SK-N-SH (cell line): ENCODE measurements around the gene THBS1. TPM values are rescaled to one million over a fixed set of nuclear protein-coding genes. Genes with fewer than 3 reads are reported as not detected.

Source experiments
- CTCF ChIA-PET: fragments of 300-600, 350-600 bp; formaldehyde crosslinking; extraction: SDS; loops from one replicate; lab custom pipeline; 2021; lab: Yijun Ruan, JAX
- POLR2A ChIA-PET: fragments of 350-600 bp; sonication (Branson Sonifier 250); formaldehyde crosslinking; extraction: SDS; loops from one replicate; lab custom pipeline; 2020; ENCODE audit warnings: antibody characterized with exemption, inconsistent platforms; lab: Yijun Ruan, JAX
- DNase-seq: peaks from one replicate; pipeline ENCODE4 v3.0.0; 2012
- H2AFZ ChIP-seq: fragments of 200-600 bp; sonication (generic); 2 replicates; pipeline ENCODE4 v1.8.1; 2016; ENCODE audit warnings: antibody characterized with exemption, mild to moderate bottlenecking, low read depth
- H3F3A ChIP-seq: fragments of 200-600 bp; sonication (generic); replicated peaks from 2 replicates; pipeline ENCODE3; 2016; ENCODE audit warnings: antibody characterized with exemption, mild to moderate bottlenecking; ENCODE audit not compliant: insufficient read depth
- H3K27ac ChIP-seq, 2 experiments: fragments of 200-500 bp in 1 of 2; fragments of 200-600 bp in 1 of 2; sonication (Bioruptor generic) in 1 of 2; sonication (generic), shearing (Covaris generic) in 1 of 2; 2 replicates each; pipeline versions ENCODE4 v1.5.1 to v1.6.1; 2014 to 2016; ENCODE audit warnings: low read depth in 2 of 2, inconsistent platforms in 1 of 2, low read length in 1 of 2, mild to moderate bottlenecking in 1 of 2, mixed read lengths in 1 of 2
- H3K27me3 ChIP-seq: fragments of 200-600 bp; sonication (generic), shearing (Covaris generic); 2 replicates; pipeline ENCODE4 v1.6.1; 2016; ENCODE audit warnings: mixed run types; ENCODE audit not compliant: insufficient read depth
- H3K36me3 ChIP-seq, 2 experiments: fragments of 200-500 bp in 1 of 2; fragments of 200-600 bp in 1 of 2; sonication (Bioruptor generic) in 1 of 2; sonication (generic) in 1 of 2; replicated peaks in 1 of 2; 2 replicates each; pipeline versions ENCODE3 to v1.5.1; 2014 to 2016; ENCODE audit warnings: low read length in 1 of 2, mild to moderate bottlenecking in 1 of 2; ENCODE audit not compliant: insufficient read depth in 2 of 2, control insufficient read depth in 1 of 2
- H3K4me1 ChIP-seq, 2 experiments: fragments of 200-500 bp in 1 of 2; fragments of 200-600 bp in 1 of 2; sonication (Bioruptor generic) in 1 of 2; sonication (generic), shearing (Covaris generic) in 1 of 2; 2 replicates each; pipeline versions ENCODE4 v1.5.1 to v1.6.1; 2014 to 2016; ENCODE audit warnings: low read depth in 1 of 2, low read length in 1 of 2, mixed run types in 1 of 2; ENCODE audit not compliant: insufficient read depth in 2 of 2, control insufficient read depth in 1 of 2
- H3K4me2 ChIP-seq: fragments of 200-600 bp; sonication (generic), shearing (Covaris generic); 2 replicates; pipeline ENCODE4 v1.6.1; 2017; ENCODE audit warnings: mixed run types
- H3K4me3 ChIP-seq, 2 experiments: fragments of 200-500 bp in 1 of 2; fragments of 200-600 bp in 1 of 2; sonication (Bioruptor generic) in 1 of 2; sonication (generic), shearing (Covaris generic) in 1 of 2; 2 replicates each; pipeline versions ENCODE4 v1.5.1 to v1.8.1; 2014 to 2016; ENCODE audit warnings: low read depth in 2 of 2, inconsistent platforms in 1 of 2, low read length in 1 of 2, mild to moderate bottlenecking in 1 of 2, mixed read lengths in 1 of 2, moderate library complexity in 1 of 2
- H3K79me2 ChIP-seq: fragments of 200-600 bp; sonication (generic); 2 replicates; pipeline ENCODE4 v1.8.1; 2017; ENCODE audit warnings: mild to moderate bottlenecking; ENCODE audit not compliant: insufficient read depth
- H3K9ac ChIP-seq: fragments of 200-600 bp; sonication (generic); 2 replicates; pipeline ENCODE4 v1.6.1; 2017; ENCODE audit warnings: mixed run types
- H3K9me2 ChIP-seq: fragments of 200-600 bp; sonication (generic); 2 replicates; pipeline ENCODE4 v1.6.1; 2017; ENCODE audit warnings: mixed run types
- H3K9me3 ChIP-seq: fragments of 200-600 bp; sonication (generic); 2 replicates; pipeline ENCODE4 v1.6.1; 2017; ENCODE audit warnings: mixed run types, mild to moderate bottlenecking, moderate library complexity
- H4K20me1 ChIP-seq: fragments of 200-600 bp; sonication (generic); 2 replicates; pipeline ENCODE4 v1.6.1; 2017; ENCODE audit warnings: mild to moderate bottlenecking, mixed run types; ENCODE audit not compliant: insufficient read depth
- CHD2 ChIP-seq: fragments of 150-350 bp; IDR thresholded peaks from 2 replicates; pipeline ENCODE4 v1.6.1; 2018; ENCODE audit warnings: low read length; ENCODE audit not compliant: partially characterized antibody
- EP300 ChIP-seq, 2 experiments: IDR thresholded peaks; 2 replicates each; pipeline versions ENCODE4 v1.4.0 to v1.6.1; 2012; ENCODE audit warnings: borderline replicate concordance in 1 of 2, low read depth in 1 of 2, low read length in 1 of 2
- FOXJ3 ChIP-seq: sonication (generic); formaldehyde crosslinking; IDR thresholded peaks from 2 replicates; pipeline ENCODE4 v1.5.1; 2020; ENCODE audit warnings: mild to moderate bottlenecking, missing genetic modification reagents
- GATA2 ChIP-seq: sonication (generic); formaldehyde crosslinking; IDR thresholded peaks from 2 replicates; pipeline ENCODE4 v1.5.0; 2020; ENCODE audit warnings: mild to moderate bottlenecking, missing genetic modification reagents
- IRF3 ChIP-seq: fragments of 150-350 bp; IDR thresholded peaks from 2 replicates; pipeline ENCODE4 v1.6.1; 2016; ENCODE audit warnings: mild to moderate bottlenecking, low read depth, low read length
- JUND ChIP-seq: IDR thresholded peaks from 2 replicates; pipeline ENCODE4 v1.4.0; 2012
- MXI1 ChIP-seq: IDR thresholded peaks from 2 replicates; pipeline ENCODE4 v1.6.1; 2012; ENCODE audit warnings: mild to moderate bottlenecking, low read depth, low read length, improper control_type of control experiment
- NFIC ChIP-seq: IDR thresholded peaks from 2 replicates; pipeline ENCODE4 v1.4.0; 2012; ENCODE audit warnings: borderline replicate concordance
- RAD21 ChIP-seq: IDR thresholded peaks from 2 replicates; pipeline ENCODE4 v1.6.1; 2012; ENCODE audit warnings: mild to moderate bottlenecking, low read length
- RCOR1 ChIP-seq: fragments of 150-350 bp; IDR thresholded peaks from 2 replicates; pipeline ENCODE4 v1.6.1; 2017; ENCODE audit warnings: antibody characterized with exemption, low read length
- REST ChIP-seq: IDR thresholded peaks from 2 replicates; pipeline ENCODE4 v1.6.1; 2012; ENCODE audit warnings: mild to moderate bottlenecking, low read depth, low read length, moderate library complexity
- TAF1 ChIP-seq: IDR thresholded peaks from 2 replicates; pipeline ENCODE4 v1.6.1; 2012; ENCODE audit warnings: low read depth, mild to moderate bottlenecking, low read length, moderate library complexity, borderline replicate concordance
- TCF12 ChIP-seq: IDR thresholded peaks from 2 replicates; pipeline ENCODE4 v1.4.0; 2012
- ZBTB33 ChIP-seq: IDR thresholded peaks from 2 replicates; pipeline ENCODE4 v1.4.0; 2012; ENCODE audit warnings: low read depth, borderline replicate concordance
- WGBS: methylation state at CpG from one replicate; pipeline ENCODE4 v1.1.6; 2017; ENCODE audit warnings: low lambda C conversion rate; 5-methylcytosine and 5-hydroxymethylcytosine counted together
- polyA plus RNA-seq, 3 experiments: library from polyadenylated mRNA; depleted of rRNA; stranded (reverse); fragments of >200 nt; gene quantifications; 2 replicates each; pipeline ENCODE4 v1.2.3, GENCODE V29; 2012

THBS1 gene
- polyA plus RNA-seq, 1 of the 3 experiments (the other 2 are of a cell fraction) = 117 TPM

- POLR2A ChIA-PET = no interaction called here
- TF ChIP-seq RCOR1 = no peak
- TF ChIP-seq CHD2 = no peak
- no peak for TF ChIP-seq MXI1
- no peak for TF ChIP-seq TCF12
- TF ChIP-seq GATA2 (CRISPR knock-in tag) = no peak
- TF ChIP-seq RAD21 = no peak
- TF ChIP-seq TAF1 = no peak
- no peak for TF ChIP-seq FOXJ3 (CRISPR knock-in tag)
- TF ChIP-seq NFIC = no peak
- TF ChIP-seq EP300 (IDR thresholded peaks at IDR 0.05; ENCODE audit: borderline replicate concordance in 1 of 2, low read depth in 1 of 2, low read length in 1 of 2) = no peak
- TF ChIP-seq REST = no peak
- no peak for TF ChIP-seq IRF3
- no peak for TF ChIP-seq JUND
- TF ChIP-seq ZBTB33 = no peak
These were observed 31.0 kb upstream of the THBS1 start for GRCh38 chr15:39549912-39550311.

More at GRCh38 chr15:39549912-39550311, 31.0 kb upstream of the THBS1 start:
- H3K27me3 ChIP-seq = no peaks in the 10 kb centered on the region
- H3K4me3 ChIP-seq = no peak overlapping the region
- H3K9me2 ChIP-seq = no peaks in the 10 kb centered on the region
- no peaks in the 10 kb centered on the region for H4K20me1 ChIP-seq
- no peaks in the 10 kb centered on the region for H3K36me3 ChIP-seq
- peaks cover 17% of the 10 kb centered on the region; the same call in 1 of the 2 replicates for H3K9me3 ChIP-seq
- no peaks in the 10 kb centered on the region; a peak in 1 of 4 replicates for H3K4me1 ChIP-seq
- H3K9ac ChIP-seq = no peak overlapping the region
- WGBS = 49% methylated on average over 4 of the region's 4 CpGs
- no peaks in the 10 kb centered on the region for H3F3A ChIP-seq
- H3K79me2 ChIP-seq = no peaks in the 10 kb centered on the region
- CTCF ChIA-PET = interaction anchor here (1.8 kb wide), 1 partner anchor 28 kb away, joined by 4 read pairs; no protein-coding TSS in a partner anchor
- no peak for DNase-seq
- H3K4me2 ChIP-seq = no peak overlapping the region
- no peak overlapping the region for H2AFZ ChIP-seq
- no peak overlapping the region for H3K27ac ChIP-seq
